ENCODE measurements around the gene UPF2.

DNA sequence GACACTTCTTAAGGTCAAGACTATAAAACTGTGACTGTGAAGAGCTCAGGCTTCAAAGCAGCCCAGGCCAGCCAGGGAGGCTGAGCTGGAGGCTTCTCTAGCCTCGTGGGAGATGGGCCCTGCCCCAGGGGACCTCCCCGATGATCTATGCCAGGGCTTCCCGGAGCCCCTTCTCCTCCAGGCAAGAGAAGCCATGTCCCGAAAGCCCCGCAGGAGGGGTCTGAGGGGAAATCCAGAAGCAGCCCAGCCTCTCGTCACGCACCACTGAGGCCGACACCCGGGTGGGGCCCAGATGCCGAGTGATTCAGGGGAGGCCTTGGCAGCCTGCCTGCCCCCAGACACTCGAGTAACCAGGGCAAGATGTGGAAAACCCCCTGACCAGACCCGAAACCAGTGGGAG, 155.8 kb downstream of the UPF2 start:
- TF ChIP-seq, protein P1, sequence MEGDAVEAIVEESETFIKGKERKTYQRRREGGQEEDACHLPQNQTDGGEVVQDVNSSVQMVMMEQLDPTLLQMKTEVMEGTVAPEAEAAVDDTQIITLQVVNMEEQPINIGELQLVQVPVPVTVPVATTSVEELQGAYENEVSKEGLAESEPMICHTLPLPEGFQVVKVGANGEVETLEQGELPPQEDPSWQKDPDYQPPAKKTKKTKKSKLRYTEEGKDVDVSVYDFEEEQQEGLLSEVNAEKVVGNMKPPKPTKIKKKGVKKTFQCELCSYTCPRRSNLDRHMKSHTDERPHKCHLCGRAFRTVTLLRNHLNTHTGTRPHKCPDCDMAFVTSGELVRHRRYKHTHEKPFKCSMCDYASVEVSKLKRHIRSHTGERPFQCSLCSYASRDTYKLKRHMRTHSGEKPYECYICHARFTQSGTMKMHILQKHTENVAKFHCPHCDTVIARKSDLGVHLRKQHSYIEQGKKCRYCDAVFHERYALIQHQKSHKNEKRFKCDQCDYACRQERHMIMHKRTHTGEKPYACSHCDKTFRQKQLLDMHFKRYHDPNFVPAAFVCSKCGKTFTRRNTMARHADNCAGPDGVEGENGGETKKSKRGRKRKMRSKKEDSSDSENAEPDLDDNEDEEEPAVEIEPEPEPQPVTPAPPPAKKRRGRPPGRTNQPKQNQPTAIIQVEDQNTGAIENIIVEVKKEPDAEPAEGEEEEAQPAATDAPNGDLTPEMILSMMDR (IDR thresholded peaks at IDR 0.05), result no peak
- no peak for TF ChIP-seq POLR2A (IDR thresholded peaks at IDR 0.05)

All from lower leg skin (tissue), 3 donors.